IPS-20b (cell line): ENCODE measurements around the gene LCMT2.

Experiments used
- H3K27ac ChIP-seq: one replicate; pipeline ENCODE4 v1.5.1; 2013; ENCODE audit warnings: low read length
- H3K27me3 ChIP-seq: 2 replicates; pipeline ENCODE4 v1.6.1; 2013; ENCODE audit warnings: mild to moderate bottlenecking, low read length, inconsistent platforms; ENCODE audit not compliant: insufficient read depth
- H3K36me3 ChIP-seq: 2 replicates; pipeline ENCODE4 v1.6.1; 2013; ENCODE audit warnings: low read depth, mild to moderate bottlenecking, inconsistent platforms, low read length, moderate library complexity; ENCODE audit not compliant: insufficient read depth
- H3K4me1 ChIP-seq: 2 replicates; pipeline ENCODE4 v1.6.1; 2013; ENCODE audit warnings: mild to moderate bottlenecking, control low read depth, inconsistent platforms, low read length, moderate library complexity; ENCODE audit not compliant: insufficient read depth
- H3K4me3 ChIP-seq: 2 replicates; pipeline ENCODE4 v1.5.1; 2013; ENCODE audit warnings: mild to moderate bottlenecking, low read length, inconsistent platforms
- H3K9ac ChIP-seq: 2 replicates; pipeline ENCODE4 v1.6.1; 2013; ENCODE audit warnings: low read depth, mild to moderate bottlenecking, inconsistent platforms, low read length, moderate library complexity
- H3K9me3 ChIP-seq: 2 replicates; pipeline ENCODE4 v1.6.1; 2013; ENCODE audit warnings: mild to moderate bottlenecking, low read depth, low read length, inconsistent platforms; ENCODE audit not compliant: insufficient read depth

The LCMT2 gene

DNA sequence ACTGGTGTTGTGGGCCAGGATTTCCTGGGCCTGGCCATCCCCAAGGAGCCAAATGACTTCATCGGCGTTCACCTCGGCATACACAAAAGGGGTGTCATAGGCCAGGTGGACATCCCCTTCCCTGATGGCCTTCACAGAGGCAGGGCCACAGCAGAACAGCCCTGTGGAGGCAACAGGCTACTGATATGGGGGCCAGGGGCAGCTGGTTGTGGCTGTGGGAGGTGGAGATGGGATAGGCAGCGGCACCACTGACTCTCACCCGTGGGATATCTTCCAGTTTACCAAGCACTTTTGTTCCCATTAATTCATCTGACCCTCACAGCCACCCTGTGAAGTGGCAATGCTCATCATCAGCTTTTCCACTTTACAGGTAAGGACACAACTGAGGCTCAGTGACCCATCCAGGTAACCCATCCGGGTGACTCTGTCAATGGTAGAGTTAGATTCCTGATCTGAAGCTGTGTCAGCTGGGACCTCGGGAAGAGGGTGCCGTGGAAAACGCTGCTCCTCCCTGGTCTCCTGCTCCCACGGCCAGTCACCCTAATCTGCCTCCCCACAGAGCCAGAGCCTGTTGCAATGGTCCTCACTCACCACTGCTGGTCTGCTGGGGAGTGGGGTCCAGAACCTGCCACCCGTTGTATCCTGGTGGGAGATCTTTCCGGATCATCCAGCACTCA lies 48.3 kb downstream of the LCMT2 start:
- no peak overlapping the region for H3K27ac ChIP-seq

DNA sequence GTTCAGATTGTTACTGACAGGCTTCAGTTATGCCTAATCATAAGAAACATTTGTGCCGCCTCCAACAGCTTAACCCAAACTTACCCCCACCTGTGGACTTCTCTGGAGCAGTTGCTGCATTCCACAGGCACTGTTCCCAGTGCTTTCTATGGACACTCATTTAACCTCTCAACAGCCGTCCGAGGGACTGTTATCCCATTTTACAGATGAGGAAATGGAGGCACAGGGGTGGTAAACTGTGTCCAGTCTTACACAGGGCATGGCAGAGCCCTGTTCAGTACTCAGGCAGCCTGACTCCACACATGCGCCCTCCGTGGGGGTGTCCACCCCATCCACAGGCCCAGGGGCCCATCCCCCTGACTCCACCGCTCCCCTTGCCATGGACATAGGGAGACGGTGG lies 49.4 kb downstream of the LCMT2 start:
- Histone ChIP-seq H3K36me3 (no peaks in the 10 kb centered on the region), H3K4me1 (no peaks in the 10 kb centered on the region), H3K9me3 (no peaks in the 10 kb centered on the region), H3K27me3 (no peaks in the 10 kb centered on the region; the same call in 1 of the 2 replicates), H3K4me3 (no peak overlapping the region), H3K27ac (no peak overlapping the region), H3K9ac (no peak overlapping the region)

More for the DNA sequence above, 48.3 kb downstream of the LCMT2 start:
- H3K4me1 ChIP-seq: no peaks in the 10 kb centered on the region
- H3K27me3 ChIP-seq: peaks cover 5% of the 10 kb centered on the region; the same call in 1 of the 2 replicates
- H3K4me3 ChIP-seq: no peak overlapping the region
- no peaks in the 10 kb centered on the region for H3K9me3 ChIP-seq
- no peak overlapping the region for H3K9ac ChIP-seq
- H3K36me3 ChIP-seq: no peaks in the 10 kb centered on the region

DNA sequence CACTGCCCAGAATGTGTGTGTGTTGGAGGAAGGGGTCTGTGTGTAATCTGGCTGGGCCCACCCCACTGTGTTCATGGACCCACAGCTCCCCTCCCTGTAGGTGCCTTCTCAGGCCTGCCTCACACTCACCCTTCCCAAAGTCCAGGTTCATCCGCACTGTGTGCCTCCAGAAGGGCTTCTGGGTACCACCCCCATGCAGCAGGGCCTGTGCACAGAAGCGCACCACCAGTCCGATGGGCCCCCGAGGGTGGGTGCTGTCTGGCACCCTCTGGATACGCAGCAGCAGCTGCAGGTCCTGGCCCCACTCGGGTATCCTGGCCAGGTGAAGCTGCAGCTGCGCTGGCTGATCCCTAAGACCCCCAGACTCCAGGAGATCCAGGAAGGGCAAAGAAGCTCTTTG lies 50.9 kb downstream of the LCMT2 start:
- no peak overlapping the region for H3K9ac ChIP-seq
- no peaks in the 10 kb centered on the region for H3K36me3 ChIP-seq
- no peak overlapping the region for H3K27ac ChIP-seq
- H3K4me3 ChIP-seq: no peak overlapping the region
- H3K9me3 ChIP-seq: no peaks in the 10 kb centered on the region
- no peaks in the 10 kb centered on the region for H3K4me1 ChIP-seq
- no peaks in the 10 kb centered on the region; the same call in 1 of the 2 replicates for H3K27me3 ChIP-seq

DNA sequence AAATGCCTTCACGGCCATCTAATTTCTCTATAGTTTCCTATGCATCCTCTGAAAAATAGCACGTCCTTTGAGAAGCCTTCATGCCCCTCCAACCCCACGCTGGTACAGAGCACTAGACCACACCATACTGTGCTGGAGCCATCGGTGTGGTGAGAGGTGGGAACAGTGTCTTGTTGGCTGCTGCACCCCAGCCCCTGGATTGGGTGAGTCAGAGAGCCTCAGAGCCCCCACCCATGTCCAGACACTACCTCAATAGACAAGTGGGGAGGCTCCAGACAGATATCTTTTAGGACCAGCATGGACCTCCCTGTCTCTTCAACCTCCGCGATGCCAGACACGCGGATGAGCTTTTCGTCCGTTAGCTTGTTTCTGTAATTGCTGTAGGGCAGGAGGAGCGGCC lies 51.5 kb downstream of the LCMT2 start:
- H3K4me1 ChIP-seq: no peaks in the 10 kb centered on the region
- no peaks in the 10 kb centered on the region; the same call in 1 of the 2 replicates for H3K27me3 ChIP-seq
- no peaks in the 10 kb centered on the region for H3K9me3 ChIP-seq
- no peak overlapping the region for H3K4me3 ChIP-seq
- no peaks in the 10 kb centered on the region for H3K36me3 ChIP-seq
- no peak overlapping the region for H3K27ac ChIP-seq
- H3K9ac ChIP-seq: no peak overlapping the region

DNA sequence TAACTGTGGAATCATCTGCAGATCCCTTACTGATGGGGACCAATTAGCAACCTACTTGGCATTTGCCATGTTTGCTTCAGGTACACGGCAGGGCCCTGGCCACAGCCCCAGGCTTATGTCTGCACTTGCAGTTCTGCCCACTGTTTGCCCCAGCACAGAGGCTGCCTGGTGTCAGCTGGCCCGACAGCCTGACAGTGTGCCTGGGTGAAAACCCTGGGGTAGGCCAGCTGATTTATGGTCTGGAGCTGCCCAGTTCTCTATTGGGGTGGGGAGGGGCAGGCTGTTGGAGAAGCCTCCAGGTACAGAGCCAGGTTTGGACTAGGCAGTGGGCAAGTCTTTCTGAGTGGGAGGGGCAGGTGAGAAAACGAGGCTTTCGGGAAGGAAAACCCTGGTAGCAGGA lies 52.5 kb downstream of the LCMT2 start:
- H3K9me3 ChIP-seq: no peaks in the 10 kb centered on the region
- no peak overlapping the region for H3K27ac ChIP-seq
- no peaks in the 10 kb centered on the region for H3K36me3 ChIP-seq
- H3K4me3 ChIP-seq: no peak overlapping the region
- H3K4me1 ChIP-seq: no peaks in the 10 kb centered on the region
- H3K9ac ChIP-seq: no peak overlapping the region
- no peaks in the 10 kb centered on the region; the same call in 1 of the 2 replicates for H3K27me3 ChIP-seq

DNA sequence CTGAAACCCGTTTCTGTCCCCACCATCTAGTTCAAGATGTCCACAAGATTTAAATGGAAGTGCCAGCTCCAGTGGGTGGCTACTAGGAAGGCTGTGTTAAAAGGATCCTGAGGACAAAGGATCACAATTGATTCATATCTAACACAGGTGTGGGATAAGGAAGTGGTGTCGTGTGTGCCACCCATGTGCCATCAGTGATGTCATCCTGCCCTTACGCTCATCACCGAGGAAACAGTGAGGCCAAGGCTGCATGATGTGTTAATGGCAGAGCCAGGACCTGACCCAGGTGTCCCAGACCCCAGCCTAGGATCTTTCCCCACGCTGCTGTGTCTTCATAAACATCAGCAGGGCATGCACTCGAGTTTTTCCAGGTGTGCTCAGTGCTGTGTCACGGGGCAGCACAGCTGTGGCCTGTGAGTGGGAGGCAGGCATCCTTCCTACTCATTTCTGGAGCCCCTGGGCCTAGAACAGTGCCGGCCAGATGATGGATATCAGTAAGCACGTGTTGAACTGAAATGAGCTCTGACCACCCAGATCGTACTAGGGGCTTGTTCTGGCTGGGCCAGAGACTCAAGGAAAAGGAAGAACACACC lies 53.0 kb downstream of the LCMT2 start:
- no peaks in the 10 kb centered on the region for H3K36me3 ChIP-seq
- H3K4me3 ChIP-seq: no peak overlapping the region
- H3K9me3 ChIP-seq: no peaks in the 10 kb centered on the region
- no peak overlapping the region for H3K9ac ChIP-seq
- no peaks in the 10 kb centered on the region for H3K4me1 ChIP-seq
- H3K27me3 ChIP-seq: no peaks in the 10 kb centered on the region; the same call in 1 of the 2 replicates
- no peak overlapping the region for H3K27ac ChIP-seq

DNA sequence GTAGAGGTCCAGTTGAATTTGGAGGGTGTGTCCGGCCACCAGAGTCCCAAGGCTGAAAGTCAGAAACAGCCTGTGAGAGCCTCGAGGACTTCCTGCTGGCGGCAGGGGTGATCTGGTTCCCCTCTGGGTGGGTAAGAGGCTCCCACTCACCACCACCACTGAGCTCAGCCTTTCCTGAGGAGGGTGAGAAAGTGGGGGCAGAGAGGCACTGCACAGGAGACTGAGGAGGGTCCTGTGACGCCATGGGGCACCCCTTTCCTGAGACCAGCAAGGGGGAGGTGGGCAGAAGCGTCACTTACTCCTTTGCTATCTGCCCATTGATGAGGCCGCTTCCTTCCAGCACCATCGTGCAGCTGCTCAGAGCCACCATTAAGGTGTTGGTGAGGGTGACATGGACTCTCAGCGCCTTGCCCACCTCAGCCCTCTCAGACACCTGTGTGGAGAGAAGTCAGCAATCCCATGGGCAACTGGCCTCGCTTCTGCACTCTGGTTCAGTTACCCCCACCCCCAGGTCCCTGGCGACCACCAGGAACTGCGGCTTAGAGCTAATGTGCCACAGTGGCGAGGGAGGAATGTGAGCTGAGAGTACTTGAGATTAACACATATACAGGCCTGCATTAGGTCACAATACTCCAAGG lies 53.7 kb downstream of the LCMT2 start:
- H3K27ac ChIP-seq: no peak overlapping the region
- no peak overlapping the region for H3K4me3 ChIP-seq
- H3K9ac ChIP-seq: no peak overlapping the region
- H3K27me3 ChIP-seq: no peaks in the 10 kb centered on the region; the same call in 1 of the 2 replicates
- no peaks in the 10 kb centered on the region for H3K36me3 ChIP-seq
- no peaks in the 10 kb centered on the region for H3K4me1 ChIP-seq
- H3K9me3 ChIP-seq: no peaks in the 10 kb centered on the region

DNA sequence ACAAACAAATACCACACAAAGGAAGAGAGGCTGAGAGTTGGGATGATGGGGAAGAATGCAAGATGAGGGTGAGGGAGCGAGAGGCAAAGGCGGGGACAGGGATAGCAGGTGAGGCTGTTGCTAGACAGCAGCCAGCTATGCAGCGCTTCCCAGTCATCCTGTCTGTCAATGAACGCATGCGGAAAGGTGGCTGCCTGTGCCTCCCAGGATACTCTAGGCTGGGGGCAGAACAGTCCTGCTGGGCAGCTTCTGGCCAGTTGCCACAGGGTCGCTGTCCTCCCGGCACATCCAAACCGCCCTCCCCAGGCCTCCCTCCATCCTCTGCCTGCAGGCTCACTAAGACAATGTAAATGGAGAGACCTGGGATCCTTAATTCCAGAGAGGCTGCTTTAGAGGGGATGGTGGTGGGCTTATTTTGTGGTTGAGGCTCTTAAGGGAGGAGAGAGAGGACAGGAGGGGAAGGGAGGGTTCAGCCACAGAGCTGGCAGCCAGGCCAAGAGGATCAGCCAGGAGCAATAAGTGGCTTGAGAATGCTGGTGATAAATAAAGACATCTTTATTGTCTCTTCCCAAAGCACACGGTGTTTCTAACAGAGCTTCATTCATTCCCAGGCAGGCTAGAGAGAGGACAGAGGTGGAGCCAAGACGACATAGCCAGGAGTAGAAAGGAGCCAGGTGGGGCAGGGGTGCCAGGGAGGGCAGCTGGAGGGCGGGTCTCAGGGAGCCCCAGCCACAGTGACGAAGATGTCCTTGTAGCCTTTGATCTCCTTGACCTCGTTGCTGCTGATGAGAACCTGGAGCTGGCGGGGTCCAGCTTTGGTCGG lies 54.4 kb downstream of the LCMT2 start:
- Histone ChIP-seq H3K27ac (no peak overlapping the region), H3K4me3 (no peak overlapping the region), H3K9ac (no peak overlapping the region), H3K9me3 (no peaks in the 10 kb centered on the region), H3K4me1 (no peaks in the 10 kb centered on the region), H3K36me3 (no peaks in the 10 kb centered on the region), H3K27me3 (no peaks in the 10 kb centered on the region; the same call in 1 of the 2 replicates)

DNA sequence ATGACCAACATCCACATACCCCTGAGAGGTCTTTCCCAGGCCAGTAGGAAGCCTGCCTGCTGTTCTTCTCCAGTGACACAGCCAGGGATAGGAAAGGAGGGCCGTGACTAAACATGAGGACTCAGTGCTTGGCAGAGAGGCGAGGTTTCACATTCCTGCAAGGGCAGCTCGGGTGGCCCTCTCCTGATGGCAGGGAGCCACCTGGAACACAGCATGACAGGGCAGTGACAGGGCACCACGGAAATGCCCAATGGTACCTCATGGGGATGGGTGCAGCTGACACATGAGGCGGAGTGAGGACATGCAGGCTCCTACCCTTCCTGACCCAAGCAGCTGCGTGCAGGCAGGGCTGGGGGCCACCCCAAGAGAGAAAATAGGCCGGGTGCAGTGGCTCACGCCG lies 56.2 kb downstream of the LCMT2 start:
- Histone ChIP-seq H3K27ac (no peak overlapping the region), H3K36me3 (no peaks in the 10 kb centered on the region), H3K9ac (no peak overlapping the region), H3K9me3 (no peaks in the 10 kb centered on the region), H3K27me3 (no peaks in the 10 kb centered on the region; the same call in 1 of the 2 replicates), H3K4me1 (no peaks in the 10 kb centered on the region), H3K4me3 (no peak overlapping the region)
